ENCODE measurements around the gene POLR1A.

POLR1A gene

GRCh38 chr2:86000938-86001312 is 104.8 kb downstream of the POLR1A start:
- no peak overlapping the region for H3K27ac ChIP-seq
- TF ChIP-seq ZFX (IDR thresholded peaks at IDR 0.05; ENCODE audit: borderline replicate concordance) (no peak), CTCF (IDR thresholded peaks at IDR 0.05) (no peak)

- H3K27ac ChIP-seq, result no peak overlapping the region
- TF ChIP-seq CTCF (IDR thresholded peaks at IDR 0.05) (no peak), ZFX (IDR thresholded peaks at IDR 0.05; ENCODE audit: borderline replicate concordance) (no peak)
Observed at GRCh38 chr2:86000131-86000937, 105.4 kb downstream of the POLR1A start.

- no peak overlapping the region for H3K27ac ChIP-seq
- TF ChIP-seq ZFX (IDR thresholded peaks at IDR 0.05; ENCODE audit: borderline replicate concordance), result no peak
- TF ChIP-seq CTCF (IDR thresholded peaks at IDR 0.05), result no peak
Observed at GRCh38 chr2:85999061-85999831, 106.4 kb downstream of the POLR1A start.

- H3K27ac ChIP-seq, result no peak overlapping the region
Observed at GRCh38 chr2:85998071-85998991, 107.4 kb downstream of the POLR1A start.

GRCh38 chr2:85997017-85997970 is 108.4 kb downstream of the POLR1A start:
- TF ChIP-seq ZFX (IDR thresholded peaks at IDR 0.05; ENCODE audit: borderline replicate concordance) (no peak), CTCF (IDR thresholded peaks at IDR 0.05) (no peak)
- H3K27ac ChIP-seq, result no peak overlapping the region

More at GRCh38 chr2:85998071-85998991, 107.4 kb downstream of the POLR1A start:
- TF ChIP-seq ZFX (IDR thresholded peaks at IDR 0.05; ENCODE audit: borderline replicate concordance), result no peak
- TF ChIP-seq CTCF (IDR thresholded peaks at IDR 0.05), result no peak

- no peak for TF ChIP-seq CTCF (IDR thresholded peaks at IDR 0.05)
- TF ChIP-seq ZFX (IDR thresholded peaks at IDR 0.05; ENCODE audit: borderline replicate concordance), result no peak
- H3K27ac ChIP-seq, result no peak overlapping the region
Observed at GRCh38 chr2:85996591-85996990, 109.1 kb downstream of the POLR1A start.

All from 22Rv1 (cell line).